GM10266 (cell line): ENCODE data around the gene MDFIC2.
"Not testable (repeated sequence)": the region's sequence is repeated elsewhere in the genome, so short reads cannot be mapped to it uniquely, and the experiment has no call there.

Source experiments
- DNase-seq: peaks from one replicate; pipeline ENCODE4 v3.0.0; 2012; ENCODE audit errors: extremely low spot score
- CTCF ChIP-seq: IDR thresholded peaks from 2 replicates; pipeline ENCODE4 v1.5.1; 2012; ENCODE audit warnings: mild to moderate bottlenecking, low read depth; ENCODE audit not compliant: control insufficient read depth, insufficient read depth; ENCODE audit errors: missing control alignments

Gene MDFIC2

GRCh38 chr3:70218471-70218870, 94.0 kb downstream of the MDFIC2 start:
- no peak for TF ChIP-seq CTCF
- no peak for DNase-seq

DNA sequence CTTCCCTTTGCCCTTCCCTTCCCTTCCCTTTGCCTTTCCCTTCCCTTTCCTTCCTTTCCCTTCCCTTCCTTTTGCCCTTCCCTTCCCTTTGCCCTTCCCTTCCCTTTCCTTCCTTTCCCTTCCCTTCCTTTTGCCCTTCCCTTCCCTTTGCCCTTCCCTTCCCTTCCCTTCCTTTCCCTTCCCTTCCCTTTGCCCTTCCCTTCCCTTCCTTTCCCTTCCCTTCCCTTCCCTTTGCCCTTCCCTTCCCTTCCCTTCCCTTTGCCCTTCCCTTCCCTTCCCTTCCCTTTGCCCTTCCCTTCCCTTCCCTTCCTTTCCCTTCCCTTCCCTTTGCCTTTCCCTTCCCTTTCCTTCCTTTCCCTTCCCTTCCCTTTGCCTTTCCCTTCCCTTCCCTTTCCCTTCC, 101.2 kb downstream of the MDFIC2 start:
- not testable (repeated sequence) for DNase-seq

- TF ChIP-seq CTCF: no peak
- DNase-seq: no peak
These were observed 110.5 kb downstream of the MDFIC2 start for GRCh38 chr3:70201975-70202374.

DNA sequence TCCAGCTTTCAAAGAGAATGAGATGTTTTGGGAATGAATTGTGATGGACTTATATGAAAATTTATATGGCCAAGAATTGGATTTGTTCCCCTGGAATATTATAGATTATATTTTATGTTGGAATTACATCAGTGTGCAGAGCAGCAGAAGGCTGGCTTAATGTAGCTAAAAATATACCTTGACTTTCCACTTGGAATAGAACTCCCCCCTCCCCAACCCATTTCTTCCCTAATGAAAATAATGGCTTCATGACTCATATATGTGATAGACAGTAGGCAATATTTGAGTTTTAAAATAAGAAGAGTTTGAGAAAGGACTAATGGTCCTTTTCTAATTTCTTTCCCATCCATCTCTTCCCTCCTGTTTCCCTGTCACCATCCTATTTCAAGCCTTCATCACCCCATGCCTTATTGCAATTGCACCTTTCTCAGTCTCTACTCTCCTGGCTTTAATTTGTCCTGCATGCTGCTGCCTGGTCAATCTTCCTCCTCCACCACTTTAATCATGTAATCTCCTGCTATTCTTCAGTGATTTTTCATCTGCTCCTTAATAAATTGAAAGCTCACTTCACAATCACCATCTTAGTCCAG, 122.5 kb downstream of the MDFIC2 start:
- no peak for TF ChIP-seq CTCF
- DNase-seq: no peak

GRCh38 chr3:70186221-70186620, 126.2 kb downstream of the MDFIC2 start:
- DNase-seq: no peak
- no peak for TF ChIP-seq CTCF

DNA sequence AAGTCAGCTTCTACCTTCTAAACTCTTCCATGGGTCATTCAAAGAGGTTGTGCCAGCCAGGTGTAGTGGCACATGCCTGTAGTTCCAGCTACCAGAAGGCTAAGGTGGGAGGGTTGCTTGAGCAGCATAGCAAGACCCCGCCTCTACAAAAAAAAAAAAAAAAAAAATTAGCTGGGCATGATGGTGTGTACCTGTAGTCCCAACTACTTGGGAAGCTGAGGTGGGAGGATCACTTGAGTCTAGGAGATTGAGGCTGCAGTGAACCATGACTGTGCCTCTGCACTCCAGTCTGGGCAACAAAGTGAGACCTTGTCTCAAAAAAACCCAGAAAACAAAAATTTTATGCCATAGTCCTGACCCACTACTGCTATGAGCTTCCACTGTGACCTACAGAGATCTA, 126.8 kb downstream of the MDFIC2 start:
- TF ChIP-seq CTCF: no peak
- no peak for DNase-seq

DNA sequence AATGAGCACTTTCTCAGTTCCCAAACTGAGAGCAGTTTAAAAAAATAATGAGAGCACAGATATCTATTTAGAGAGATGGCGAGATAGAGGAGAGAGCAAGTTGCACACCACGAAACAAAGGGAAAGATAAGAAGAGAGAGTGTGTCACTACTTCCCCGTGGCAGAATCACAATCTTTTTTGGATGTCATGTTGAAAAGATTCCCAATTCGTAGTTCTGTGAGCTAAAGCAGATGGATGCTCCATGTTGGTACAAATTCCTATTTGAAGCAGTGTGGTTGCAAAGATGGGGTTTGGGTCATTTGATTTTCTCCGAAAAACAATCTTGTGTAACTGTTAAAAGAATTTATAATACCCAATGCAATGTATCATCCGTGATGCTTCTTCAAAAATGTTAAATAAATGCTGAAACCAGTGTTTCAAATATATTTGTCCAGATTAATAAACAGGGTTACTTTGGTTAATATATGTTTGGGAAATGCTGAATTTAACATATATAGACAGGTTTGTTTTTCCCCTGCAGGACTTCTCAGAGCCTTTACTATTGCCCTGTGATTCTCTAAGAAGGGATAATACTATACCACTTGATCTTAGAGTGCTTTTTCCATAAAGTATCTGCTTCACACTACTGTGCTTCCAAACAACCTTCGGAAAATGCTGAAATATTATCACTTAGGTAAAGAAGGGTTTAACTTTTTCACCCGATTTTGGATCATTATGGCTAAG, 128.5 kb downstream of the MDFIC2 start:
- DNase-seq: no peak
- no peak for TF ChIP-seq CTCF
